ENCODE data around the gene ADSS1.

Gene ADSS1

DNA sequence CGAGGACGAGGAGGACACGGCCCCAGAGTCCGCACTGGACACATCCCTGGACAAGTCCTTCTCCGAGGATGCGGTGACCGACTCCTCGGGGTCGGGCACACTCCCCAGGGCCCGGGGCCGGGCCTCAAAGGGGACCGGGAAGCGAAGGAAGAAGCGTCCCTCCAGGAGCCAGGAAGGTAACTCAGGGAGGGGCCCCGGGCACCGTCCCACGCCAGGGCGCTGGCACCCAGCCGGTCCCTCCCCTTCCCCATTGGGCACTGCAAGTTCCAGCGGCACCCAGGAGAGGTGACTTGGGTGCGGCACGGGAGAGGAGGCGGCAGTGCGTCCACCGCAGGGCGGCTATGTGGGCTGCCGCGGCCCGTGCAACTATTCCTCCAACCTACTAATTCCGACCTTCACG, 9.3 kb upstream of the ADSS1 start:
- H3F3A ChIP-seq (ENCODE audit: low read depth), result no peaks in the 10 kb centered on the region
- H3K36me3 ChIP-seq (ENCODE audit: insufficient read depth, low read length), result peaks cover 13% of the 10 kb centered on the region; the same call in 1 of the 2 replicates
- H3K27me3 ChIP-seq (ENCODE audit: insufficient read depth, low read length, poor library complexity, severe bottlenecking), result no peaks in the 10 kb centered on the region
- no peaks in the 10 kb centered on the region for H3K9me2 ChIP-seq (replicated peaks; ENCODE audit: low read depth, low read length)
- H3K4me1 ChIP-seq (ENCODE audit: insufficient read depth, low read length, poor library complexity, severe bottlenecking), result no peaks in the 10 kb centered on the region
- no peak overlapping the region for H3K4me3 ChIP-seq (ENCODE audit: low read length, poor library complexity, severe bottlenecking)
- H3K4me2 ChIP-seq (ENCODE audit: low read depth, low read length, poor library complexity, severe bottlenecking), result no peak overlapping the region
- H3K79me2 ChIP-seq (ENCODE audit: insufficient read depth, low read length), result no peaks in the 10 kb centered on the region
- no peaks in the 10 kb centered on the region for H3K9me3 ChIP-seq (ENCODE audit: insufficient read depth, low read depth, low read length)
- TF ChIP-seq, protein P1, sequence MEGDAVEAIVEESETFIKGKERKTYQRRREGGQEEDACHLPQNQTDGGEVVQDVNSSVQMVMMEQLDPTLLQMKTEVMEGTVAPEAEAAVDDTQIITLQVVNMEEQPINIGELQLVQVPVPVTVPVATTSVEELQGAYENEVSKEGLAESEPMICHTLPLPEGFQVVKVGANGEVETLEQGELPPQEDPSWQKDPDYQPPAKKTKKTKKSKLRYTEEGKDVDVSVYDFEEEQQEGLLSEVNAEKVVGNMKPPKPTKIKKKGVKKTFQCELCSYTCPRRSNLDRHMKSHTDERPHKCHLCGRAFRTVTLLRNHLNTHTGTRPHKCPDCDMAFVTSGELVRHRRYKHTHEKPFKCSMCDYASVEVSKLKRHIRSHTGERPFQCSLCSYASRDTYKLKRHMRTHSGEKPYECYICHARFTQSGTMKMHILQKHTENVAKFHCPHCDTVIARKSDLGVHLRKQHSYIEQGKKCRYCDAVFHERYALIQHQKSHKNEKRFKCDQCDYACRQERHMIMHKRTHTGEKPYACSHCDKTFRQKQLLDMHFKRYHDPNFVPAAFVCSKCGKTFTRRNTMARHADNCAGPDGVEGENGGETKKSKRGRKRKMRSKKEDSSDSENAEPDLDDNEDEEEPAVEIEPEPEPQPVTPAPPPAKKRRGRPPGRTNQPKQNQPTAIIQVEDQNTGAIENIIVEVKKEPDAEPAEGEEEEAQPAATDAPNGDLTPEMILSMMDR (conservative IDR thresholded peaks at IDR 0.05; ENCODE audit: low read length), result no peak
- TF ChIP-seq EZH2phosphoT487 (IDR thresholded peaks at IDR 0.05; ENCODE audit: borderline replicate concordance), result no peak
- no peak overlapping the region for H2AFZ ChIP-seq (ENCODE audit: low read length)
- no peaks in the 10 kb centered on the region for H4K20me1 ChIP-seq (ENCODE audit: insufficient read depth, low read length, poor library complexity, severe bottlenecking)
- H3K9ac ChIP-seq (ENCODE audit: low read depth, low read length, poor library complexity, severe bottlenecking), result no peak overlapping the region

DNA sequence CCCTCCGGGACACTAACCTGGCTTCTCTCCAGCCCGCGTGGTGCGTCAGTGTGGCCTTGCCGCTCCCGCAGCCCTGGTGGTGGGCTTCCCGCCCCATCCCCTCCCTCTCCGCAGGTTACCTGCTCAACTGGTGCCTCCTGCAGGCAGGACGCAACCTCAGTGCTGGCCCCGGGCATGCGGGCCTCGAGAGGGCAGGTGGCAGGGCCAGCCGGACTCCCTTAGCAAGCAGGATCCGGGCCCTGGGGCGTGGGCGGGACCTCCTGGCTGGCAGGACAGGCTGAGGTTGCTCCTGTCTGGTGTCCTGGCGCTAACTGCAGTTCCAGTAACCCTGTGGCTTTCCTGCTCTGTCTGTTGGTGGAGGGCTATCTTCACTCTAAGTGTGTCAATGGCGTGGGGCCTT, 8.6 kb upstream of the ADSS1 start:
- Histone ChIP-seq H3K4me2 (ENCODE audit: low read depth, low read length, poor library complexity, severe bottlenecking) (no peak overlapping the region), H4K20me1 (ENCODE audit: insufficient read depth, low read length, poor library complexity, severe bottlenecking) (no peaks in the 10 kb centered on the region), H3F3A (ENCODE audit: low read depth) (no peaks in the 10 kb centered on the region), H3K79me2 (ENCODE audit: insufficient read depth, low read length) (no peaks in the 10 kb centered on the region), H3K9me2 (replicated peaks; ENCODE audit: low read depth, low read length) (no peaks in the 10 kb centered on the region), H3K4me1 (ENCODE audit: insufficient read depth, low read length, poor library complexity, severe bottlenecking) (no peaks in the 10 kb centered on the region), H3K36me3 (ENCODE audit: insufficient read depth, low read length) (peaks cover 13% of the 10 kb centered on the region; the same call in 1 of the 2 replicates), H3K9me3 (ENCODE audit: insufficient read depth, low read depth, low read length) (no peaks in the 10 kb centered on the region), H3K4me3 (ENCODE audit: low read length, poor library complexity, severe bottlenecking) (no peak overlapping the region), H2AFZ (ENCODE audit: low read length) (no peak overlapping the region), H3K27me3 (ENCODE audit: insufficient read depth, low read length, poor library complexity, severe bottlenecking) (no peaks in the 10 kb centered on the region), H3K9ac (ENCODE audit: low read depth, low read length, poor library complexity, severe bottlenecking) (no peak overlapping the region)
- TF ChIP-seq EZH2phosphoT487 (IDR thresholded peaks at IDR 0.05; ENCODE audit: borderline replicate concordance), result no peak
- TF ChIP-seq, protein P1 (conservative IDR thresholded peaks at IDR 0.05; ENCODE audit: low read length), result no peak

DNA sequence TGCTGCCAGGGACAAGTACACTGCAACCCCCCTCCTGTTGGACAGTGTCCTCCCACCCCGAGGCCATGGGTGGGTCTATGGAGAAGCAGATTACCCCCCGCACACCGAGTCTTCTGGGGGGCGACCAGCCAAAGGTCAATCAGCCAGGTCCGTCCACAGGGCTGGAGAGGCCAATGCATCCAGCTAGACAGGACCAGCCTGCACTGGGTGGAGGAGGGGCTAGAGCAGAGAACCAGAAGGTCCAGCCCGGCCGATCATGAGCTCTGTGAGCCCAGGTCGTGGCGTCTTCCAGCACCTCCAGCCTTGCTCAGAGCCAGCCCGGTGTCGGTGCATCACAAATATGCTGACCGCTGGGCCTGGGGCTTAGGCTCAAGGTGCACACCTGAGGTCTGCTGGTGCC, 8.2 kb upstream of the ADSS1 start:
- Histone ChIP-seq H3K4me3 (ENCODE audit: low read length, poor library complexity, severe bottlenecking) (no peak overlapping the region), H3K4me1 (ENCODE audit: insufficient read depth, low read length, poor library complexity, severe bottlenecking) (no peaks in the 10 kb centered on the region), H3K9me2 (replicated peaks; ENCODE audit: low read depth, low read length) (no peaks in the 10 kb centered on the region), H3K4me2 (ENCODE audit: low read depth, low read length, poor library complexity, severe bottlenecking) (no peak overlapping the region), H2AFZ (ENCODE audit: low read length) (no peak overlapping the region), H3K27me3 (ENCODE audit: insufficient read depth, low read length, poor library complexity, severe bottlenecking) (no peaks in the 10 kb centered on the region), H3K36me3 (ENCODE audit: insufficient read depth, low read length) (peaks cover 13% of the 10 kb centered on the region; the same call in 1 of the 2 replicates), H3K79me2 (ENCODE audit: insufficient read depth, low read length) (no peaks in the 10 kb centered on the region), H3K9me3 (ENCODE audit: insufficient read depth, low read depth, low read length) (no peaks in the 10 kb centered on the region), H3F3A (ENCODE audit: low read depth) (no peaks in the 10 kb centered on the region), H3K9ac (ENCODE audit: low read depth, low read length, poor library complexity, severe bottlenecking) (no peak overlapping the region), H4K20me1 (ENCODE audit: insufficient read depth, low read length, poor library complexity, severe bottlenecking) (no peaks in the 10 kb centered on the region)
- no peak for TF ChIP-seq EZH2phosphoT487 (IDR thresholded peaks at IDR 0.05; ENCODE audit: borderline replicate concordance)
- TF ChIP-seq, protein P1 (conservative IDR thresholded peaks at IDR 0.05; ENCODE audit: low read length), result no peak

Data from Loucy (cell line).